Upper lobe of right lung (tissue), 1 donor: Measurements from ENCODE around the gene HIP1. TPM values are rescaled to one million over a fixed set of nuclear protein-coding genes. Genes with fewer than 3 reads are reported as not detected.
"Not testable (repeated sequence)": the region's sequence is repeated elsewhere in the genome, so short reads cannot be mapped to it uniquely, and the experiment has no call there.

Experiments
- ATAC-seq: fragments of 200-7000 bp; cut with Tn5 transposase; one replicate; pipeline ENCODE4 v1.9.1; 2020; ENCODE audit warnings: mild to moderate bottlenecking, moderate library complexity
- DNase-seq: peaks from one replicate; pipeline ENCODE4 v3.0.0-alpha.2; 2020
- H3K27ac ChIP-seq: fragments of 200-600 bp; one replicate; pipeline ENCODE4 v1.8.0; 2022
- H3K27me3 ChIP-seq: fragments of 200-600 bp; one replicate; pipeline ENCODE4 v1.8.0; 2022; ENCODE audit warnings: mild to moderate bottlenecking
- H3K36me3 ChIP-seq: fragments of 200-600 bp; one replicate; pipeline ENCODE4 v1.8.0; 2022
- H3K4me1 ChIP-seq: fragments of 200-600 bp; one replicate; pipeline ENCODE4 v1.8.0; 2022
- H3K4me3 ChIP-seq: fragments of 200-600 bp; one replicate; pipeline ENCODE4 v1.8.0; 2022; ENCODE audit warnings: mild to moderate bottlenecking
- H3K9me3 ChIP-seq: fragments of 200-600 bp; one replicate; pipeline ENCODE4 v1.8.0; 2022
- CTCF ChIP-seq: fragments of 200-600 bp; IDR thresholded peaks from one replicate; pipeline ENCODE4 v1.8.0; 2022; ENCODE audit warnings: antibody characterized with exemption
- intact Hi-C: fragments of 100-400 bp; cut with DNase I; formaldehyde crosslinking; loops from one replicate; pipeline ENCODE4 v1.11.0; 2022
- long read RNA-seq: library from polyadenylated mRNA; unstranded; transcript quantifications from one replicate; pipeline ENCODE4 v2.0.0, GENCODE V29; 2021
- total RNA-seq: library from RNA; stranded (reverse); fragmentation: NEBNext Ultra II Directional; extraction: Animal tissue kit (Norgen Biotek cat#: 25700); gene quantifications from one replicate; pipeline ENCODE4 v1.2.1, GENCODE V29; 2021
- donor health status: DM: no; HTN: yes; CAD: no; lungs with severe emphysema.

Gene HIP1
- total RNA-seq = 86.2 TPM
- long read RNA-seq, full-length matches to known transcripts = 5 of 57 reads
- long read RNA-seq, partial matches to known transcripts = 6 of 57 reads
- long read RNA-seq, other reads (novel, unspliced or antisense) = 46 of 57 reads

GRCh38 chr7:75738604-75738974, at the start of gene HIP1:
HIP1 (minus strand) TSS chr7:75738941; CDS start chr7:75738920, 21 bp downstream.
- no peaks in the 10 kb centered on the region for H3K27me3 ChIP-seq
- no peak for TF ChIP-seq CTCF
- H3K36me3 ChIP-seq = no peaks in the 10 kb centered on the region
- intact Hi-C loops = no loop called here
- ATAC-seq = no peak
- no peak for DNase-seq
- H3K9me3 ChIP-seq = no peaks in the 10 kb centered on the region
- H3K27ac ChIP-seq = peak within 1 kb of the TSS; percentile 86
- H3K4me3 ChIP-seq = peak within 1 kb of the TSS; percentile 91
- H3K4me1 ChIP-seq = peaks cover 22% of the 10 kb centered on the region

- H3K27ac ChIP-seq, H3K27me3 ChIP-seq, H3K4me3 ChIP-seq, H3K4me1 ChIP-seq, H3K36me3 ChIP-seq, DNase-seq, intact Hi-C loops, H3K9me3 ChIP-seq, ATAC-seq: not testable (repeated sequence)
Measured at GRCh38 chr7:75788154-75788847, 49.6 kb upstream of the HIP1 start.

- H3K36me3 ChIP-seq, DNase-seq, ATAC-seq, intact Hi-C loops, H3K4me1 ChIP-seq, H3K9me3 ChIP-seq, H3K27me3 ChIP-seq, H3K27ac ChIP-seq, H3K4me3 ChIP-seq: not testable (repeated sequence)
Measured at GRCh38 chr7:75783058-75783457, 44.3 kb upstream of the HIP1 start.

- H3K27me3 ChIP-seq, H3K4me1 ChIP-seq, intact Hi-C loops, H3K9me3 ChIP-seq, DNase-seq, H3K4me3 ChIP-seq, ATAC-seq, H3K36me3 ChIP-seq, H3K27ac ChIP-seq: not testable (repeated sequence)
Measured at GRCh38 chr7:75780647-75781273, 42.0 kb upstream of the HIP1 start.

- ATAC-seq, H3K4me3 ChIP-seq, H3K27ac ChIP-seq, H3K9me3 ChIP-seq, DNase-seq, H3K36me3 ChIP-seq, H3K27me3 ChIP-seq, H3K4me1 ChIP-seq, intact Hi-C loops: not testable (repeated sequence)
Measured at GRCh38 chr7:75779516-75779915, 40.8 kb upstream of the HIP1 start.

- ATAC-seq, H3K4me1 ChIP-seq, H3K9me3 ChIP-seq, intact Hi-C loops, H3K27ac ChIP-seq, H3K4me3 ChIP-seq, DNase-seq, H3K27me3 ChIP-seq, H3K36me3 ChIP-seq: not testable (repeated sequence)
Measured at GRCh38 chr7:75779035-75779434, 40.3 kb upstream of the HIP1 start.

- TF ChIP-seq CTCF = no peak
- no peaks in the 10 kb centered on the region for H3K9me3 ChIP-seq
- intact Hi-C loops = no loop called here
- ATAC-seq (peak; percentile 53), DNase-seq (no peak)
- no peaks in the 10 kb centered on the region for H3K4me1 ChIP-seq
- H3K36me3 ChIP-seq = no peaks in the 10 kb centered on the region
- H3K4me3 ChIP-seq = no peak overlapping the region
- no peak overlapping the region for H3K27ac ChIP-seq
- no peaks in the 10 kb centered on the region for H3K27me3 ChIP-seq
Measured at GRCh38 chr7:75776295-75776971, 37.7 kb upstream of the HIP1 start.

- H3K27ac ChIP-seq, H3K4me3 ChIP-seq, H3K36me3 ChIP-seq, DNase-seq, H3K27me3 ChIP-seq, ATAC-seq, H3K4me1 ChIP-seq, H3K9me3 ChIP-seq, intact Hi-C loops: not testable (repeated sequence)
Measured at GRCh38 chr7:75773958-75774357, 35.2 kb upstream of the HIP1 start.
